ENCODE data around the gene CCNYL1. TPM values are rescaled to one million over a fixed set of nuclear protein-coding genes. Genes with fewer than 3 reads are reported as not detected.
"Not testable (repeated sequence)": the region's sequence is repeated elsewhere in the genome, so short reads cannot be mapped to it uniquely, and the experiment has no call there.

Gene CCNYL1
- total RNA-seq, 1 donor: 4.0 TPM

DNA sequence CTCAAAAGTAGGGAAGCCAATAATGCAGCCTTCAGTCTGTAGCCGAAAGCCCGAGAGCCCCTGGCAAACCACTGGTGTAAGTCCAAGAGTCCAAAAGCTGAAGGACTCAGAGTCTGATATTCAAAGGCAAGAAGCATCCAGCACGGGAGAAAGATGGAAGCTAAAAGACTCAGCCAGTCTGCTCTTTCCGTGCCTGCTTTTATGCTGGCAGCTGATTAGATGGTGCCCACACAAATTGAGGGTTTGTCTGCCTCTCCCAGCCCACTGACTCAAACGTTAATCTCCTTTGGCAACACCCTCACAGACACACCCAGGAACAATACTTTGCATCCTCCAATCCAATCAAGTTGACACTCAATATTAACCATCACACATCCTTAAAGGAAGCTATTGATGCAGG is 14.5 kb upstream of the CCNYL1 start:
- not testable (repeated sequence) for DNase-seq (ENCODE audit: low read depth in 2 of 3, low spot score in 2 of 3)

GRCh38 chr2:207697411-207697810 is 14.0 kb upstream of the CCNYL1 start:
- DNase-seq (ENCODE audit: low read depth in 2 of 3, low spot score in 2 of 3): no peak

DNA sequence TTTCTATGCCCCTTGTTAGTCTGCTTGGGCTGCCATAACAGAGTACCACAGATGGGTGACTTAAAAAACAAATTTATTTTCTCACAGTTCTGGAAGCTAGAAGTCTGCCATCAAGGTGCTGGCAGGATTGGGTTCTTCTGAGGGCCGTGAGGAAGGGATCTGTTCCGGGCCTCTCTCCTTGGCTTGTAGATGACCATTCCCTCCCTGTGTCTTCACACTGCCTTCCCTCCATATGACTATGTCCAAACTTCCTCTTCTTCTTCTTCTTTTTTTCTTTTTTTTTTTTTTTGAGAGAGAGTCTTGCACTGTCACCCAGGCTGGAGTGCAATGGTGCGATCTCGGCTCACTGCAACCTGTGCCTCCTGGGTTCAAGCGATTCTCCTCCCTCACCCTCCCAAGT is 13.1 kb upstream of the CCNYL1 start:
- DNase-seq (ENCODE audit: low read depth in 2 of 3, low spot score in 2 of 3): no peak

DNA sequence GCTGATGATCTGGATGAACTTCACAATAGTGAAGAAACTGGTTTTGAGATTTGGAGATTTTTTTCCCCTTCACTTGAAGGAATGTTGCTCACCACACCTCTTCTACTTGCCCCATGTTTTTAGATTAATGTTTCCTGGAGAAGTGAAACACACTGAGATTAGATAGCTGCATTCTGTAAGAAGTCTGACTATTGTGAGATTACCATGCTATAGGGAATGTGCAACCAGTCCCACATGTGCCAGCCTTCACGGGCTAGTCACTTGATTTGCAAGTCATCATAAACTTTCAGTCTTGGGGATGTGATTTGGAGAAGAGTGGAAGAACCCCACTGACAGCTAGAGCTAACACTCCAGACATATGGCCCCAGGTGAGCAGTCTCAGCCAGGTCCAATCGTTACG is 7.4 kb upstream of the CCNYL1 start:
- DNase-seq (ENCODE audit: low read depth in 2 of 3, low spot score in 2 of 3): no peak

- DNase-seq (ENCODE audit: low read depth in 2 of 3, low spot score in 2 of 3): no peak
These were observed 6.8 kb upstream of the CCNYL1 start for GRCh38 chr2:207704671-207705070.

DNA sequence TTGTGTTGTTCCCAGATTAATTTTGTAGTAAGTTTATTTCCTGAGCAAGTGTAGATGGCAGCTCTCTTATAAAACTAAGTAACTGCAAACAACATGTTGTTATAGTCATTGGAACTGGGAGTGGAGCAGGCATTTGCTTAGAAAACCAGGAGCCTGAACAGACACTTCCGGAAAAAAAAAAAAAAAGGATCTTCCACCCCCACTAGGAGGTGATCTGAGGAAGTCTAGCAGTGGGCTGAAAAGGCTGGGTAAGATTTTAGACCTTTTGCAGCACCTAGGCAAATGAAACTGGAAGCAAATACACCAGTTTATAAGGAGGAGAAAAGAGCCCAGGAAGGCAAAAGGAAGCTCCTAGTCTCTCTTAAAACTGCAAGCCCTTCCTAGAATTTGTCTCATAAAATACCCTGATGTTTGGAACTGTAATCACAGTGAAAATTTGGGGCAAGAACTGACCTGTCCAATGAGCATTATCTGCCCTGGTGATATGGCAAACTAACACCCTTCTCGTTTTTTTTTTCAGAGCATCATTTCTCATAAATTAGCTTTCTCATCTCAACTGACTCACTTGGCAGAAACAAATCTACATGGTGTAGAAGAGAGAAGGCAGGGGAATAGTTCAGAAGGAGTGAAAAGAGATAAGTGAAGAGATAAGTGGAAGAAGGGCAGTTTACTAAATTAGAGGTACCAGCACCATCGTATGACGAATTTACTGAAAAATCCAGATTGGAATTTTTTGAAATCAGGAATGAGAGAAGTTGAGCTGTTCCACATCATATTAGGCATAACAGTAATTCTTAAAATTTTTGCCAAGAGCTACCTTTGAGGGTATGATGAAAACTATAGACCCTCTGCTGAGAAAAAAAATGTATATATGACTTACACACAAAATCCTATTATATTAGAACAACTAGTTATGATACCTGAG is 4.2 kb upstream of the CCNYL1 start:
- DNase-seq (ENCODE audit: low read depth in 2 of 3, low spot score in 2 of 3): no peak

DNA sequence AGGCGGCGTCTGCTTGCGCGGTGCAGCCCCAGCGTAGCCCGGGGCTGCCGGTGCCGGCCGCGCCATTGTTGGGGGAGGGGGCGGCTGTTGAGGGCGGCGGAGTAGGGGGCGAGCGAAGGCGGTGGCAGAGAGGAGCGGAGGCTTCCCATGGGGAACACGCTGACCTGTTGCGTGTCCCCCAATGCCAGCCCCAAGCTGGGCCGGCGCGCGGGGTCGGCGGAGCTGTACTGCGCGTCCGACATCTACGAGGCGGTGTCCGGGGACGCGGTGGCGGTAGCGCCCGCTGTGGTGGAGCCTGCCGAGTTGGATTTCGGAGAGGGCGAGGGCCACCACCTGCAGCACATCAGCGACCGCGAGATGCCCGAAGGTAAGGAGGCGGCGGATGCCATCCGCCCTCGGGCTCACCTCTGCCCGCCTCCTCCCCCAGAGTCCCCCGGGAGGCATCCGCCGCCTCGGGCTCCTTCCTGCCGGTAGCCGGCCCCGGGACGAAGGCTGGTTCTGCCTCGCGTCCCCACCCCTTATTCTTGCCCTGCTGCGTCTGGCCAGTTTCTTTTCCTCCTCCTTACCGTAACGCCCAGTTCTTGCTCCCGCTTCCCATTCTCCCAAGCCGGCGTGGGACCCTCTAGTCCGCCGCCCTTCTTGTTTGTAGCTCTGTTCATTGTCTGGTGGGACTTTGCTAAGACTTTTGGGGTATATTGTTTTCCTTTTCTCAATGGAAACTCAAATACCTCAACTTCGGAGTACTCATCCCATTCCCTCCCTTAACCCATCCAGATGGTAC is 500 bp downstream of the CCNYL1 start:
- DNase-seq (ENCODE audit: low read depth in 2 of 3, low spot score in 2 of 3): peak in 1 of 3 donors; percentile 31

DNA sequence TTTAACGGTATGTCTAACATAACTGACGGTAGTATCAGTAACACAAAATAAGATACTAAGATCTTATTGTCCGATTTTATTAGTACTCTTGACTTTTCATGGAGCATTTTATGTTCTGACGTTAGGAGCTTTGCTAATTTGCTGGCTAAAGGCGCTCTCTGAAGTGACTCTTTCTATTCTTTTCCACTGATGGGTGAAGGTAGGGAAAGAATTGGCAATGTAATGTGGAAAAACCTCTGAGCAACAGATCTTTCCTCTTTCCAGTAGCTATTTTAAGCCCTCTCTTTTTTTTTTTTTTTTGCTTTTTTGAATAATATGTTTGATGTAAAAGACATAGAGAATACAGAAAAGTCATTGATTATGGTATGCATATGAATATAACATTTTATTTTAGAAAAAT is 4.6 kb downstream of the CCNYL1 start:
- no peak for DNase-seq (ENCODE audit: low read depth in 2 of 3, low spot score in 2 of 3)

GRCh38 chr2:207718521-207718920 is 7.1 kb downstream of the CCNYL1 start:
- DNase-seq (ENCODE audit: low read depth in 2 of 3, low spot score in 2 of 3): no peak

DNA sequence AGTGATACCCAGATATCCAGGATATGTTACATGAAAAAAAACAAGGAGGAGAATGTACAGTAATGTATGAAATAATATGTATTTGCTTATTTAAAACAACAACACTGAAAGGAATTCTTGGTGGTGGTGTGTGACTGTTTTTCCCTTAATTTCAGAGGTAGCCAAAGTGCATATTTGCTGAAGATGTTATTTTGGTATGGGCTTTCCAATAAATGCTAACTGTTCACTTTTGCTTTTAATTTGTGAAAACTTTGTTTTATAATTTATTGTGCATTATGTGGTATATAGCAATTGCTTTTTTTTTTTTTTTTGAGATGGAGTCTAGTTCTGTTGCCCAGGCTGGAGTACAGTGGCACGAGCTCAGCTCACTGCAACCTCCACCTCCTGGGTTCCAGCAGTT is 7.6 kb downstream of the CCNYL1 start:
- DNase-seq (ENCODE audit: low read depth in 2 of 3, low spot score in 2 of 3): no peak

- not testable (repeated sequence) for DNase-seq (ENCODE audit: low read depth in 2 of 3, low spot score in 2 of 3)
These were observed 8.2 kb downstream of the CCNYL1 start for GRCh38 chr2:207719655-207720054.

DNA sequence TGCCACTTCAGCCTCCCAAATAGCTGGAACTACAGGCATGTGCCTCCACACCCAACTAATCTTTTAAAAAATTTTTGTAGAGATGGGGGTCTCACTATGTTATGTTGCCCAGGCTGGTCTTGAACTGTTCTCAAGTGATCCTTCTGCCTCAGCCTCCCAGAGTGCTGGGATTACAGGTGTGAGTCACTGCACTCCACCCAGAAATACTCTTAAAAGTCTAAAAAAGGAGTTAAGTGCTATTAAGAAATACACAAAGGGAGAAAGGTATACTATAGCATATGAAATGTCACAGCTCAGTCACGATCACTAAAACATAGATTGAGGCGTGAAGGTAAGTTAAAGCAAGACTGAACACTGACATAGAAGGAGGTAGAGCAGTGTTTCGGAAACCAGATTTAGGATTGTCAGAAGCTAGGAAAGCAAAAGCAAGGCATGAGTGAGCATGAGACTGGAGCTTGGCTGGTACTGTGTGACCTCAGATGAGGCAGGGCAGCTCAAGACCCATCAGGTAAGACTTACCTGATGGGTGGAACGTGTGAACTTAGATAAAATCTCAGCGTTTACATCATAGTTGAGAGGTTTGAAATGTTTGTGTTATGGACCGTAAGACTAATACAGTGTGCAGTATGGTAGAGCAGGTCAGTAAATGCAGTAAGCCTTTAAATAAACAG is 9.2 kb downstream of the CCNYL1 start:
- no peak for DNase-seq (ENCODE audit: low read depth in 2 of 3, low spot score in 2 of 3)

- no peak for DNase-seq (ENCODE audit: low read depth in 2 of 3, low spot score in 2 of 3)
These were observed 11.5 kb downstream of the CCNYL1 start for GRCh38 chr2:207722773-207723424.

DNA sequence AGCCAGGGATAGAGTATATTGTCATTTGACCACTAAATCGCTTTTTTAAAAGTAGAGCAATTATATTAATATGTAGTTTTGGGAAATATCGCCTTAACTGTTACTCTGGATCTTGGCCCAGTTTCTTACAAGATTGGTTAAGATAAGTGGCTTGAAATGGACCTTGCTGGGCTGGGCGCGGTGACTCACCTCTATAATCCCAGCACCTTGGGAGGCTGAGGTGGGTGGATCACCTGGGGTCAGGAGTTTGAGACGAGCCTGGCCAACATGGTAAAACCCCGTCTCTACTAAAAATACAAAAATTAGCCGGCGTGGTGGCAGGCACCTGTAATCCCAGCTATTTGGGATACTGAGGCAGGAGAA is 12.0 kb downstream of the CCNYL1 start:
- not testable (repeated sequence) for DNase-seq (ENCODE audit: low read depth in 2 of 3, low spot score in 2 of 3)

DNA sequence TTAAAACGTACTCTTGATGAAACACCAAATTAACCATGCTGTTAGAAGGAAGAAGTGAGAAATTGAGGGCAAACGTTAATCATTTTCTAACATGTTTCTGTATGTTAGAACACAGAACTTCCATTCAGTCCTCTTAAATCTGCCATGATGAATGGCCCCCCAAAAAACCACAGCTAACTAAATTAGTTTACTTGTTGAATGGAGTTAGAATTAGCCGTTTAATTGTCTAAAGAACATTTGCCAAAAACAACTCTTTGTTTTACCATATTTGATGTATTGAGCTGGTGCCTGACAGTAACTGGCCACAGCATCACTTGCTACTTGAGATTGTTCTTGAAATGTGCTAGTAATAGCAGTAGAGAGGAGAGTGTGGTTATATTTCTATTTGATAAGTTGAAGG is 12.7 kb downstream of the CCNYL1 start:
- DNase-seq (ENCODE audit: low read depth in 2 of 3, low spot score in 2 of 3): no peak

GRCh38 chr2:207725873-207726578 is 14.6 kb downstream of the CCNYL1 start:
- DNase-seq (ENCODE audit: low read depth in 2 of 3, low spot score in 2 of 3): no peak

- DNase-seq (ENCODE audit: low read depth in 2 of 3, low spot score in 2 of 3): no peak
These were observed 15.8 kb downstream of the CCNYL1 start for GRCh38 chr2:207727261-207727660.

DNA sequence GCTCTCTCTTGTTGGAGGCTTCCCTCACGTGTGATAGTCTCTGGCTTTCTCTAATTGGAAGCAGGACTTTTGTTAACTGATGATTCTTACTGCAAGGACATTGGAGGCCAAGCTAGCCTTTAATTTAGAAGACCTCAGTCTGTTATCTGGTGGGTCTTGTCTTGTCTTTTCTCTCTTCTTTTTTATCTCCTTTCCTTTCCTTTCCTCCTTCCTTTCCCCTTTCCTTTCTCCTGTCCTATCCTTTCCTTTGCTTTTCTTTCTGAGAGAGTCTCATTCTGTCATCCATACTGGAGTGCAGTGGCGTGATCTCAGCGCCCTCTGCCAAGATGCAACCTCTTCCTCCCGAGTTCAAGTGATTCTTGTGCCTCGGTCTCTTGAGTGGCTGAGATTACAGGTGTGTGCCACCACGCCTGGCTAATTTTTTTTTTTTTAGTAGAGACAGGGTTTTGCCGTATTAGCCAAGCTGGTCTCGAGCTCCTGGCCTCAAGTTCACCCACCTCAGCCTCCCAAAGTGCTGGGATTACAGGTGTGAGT is 18.1 kb downstream of the CCNYL1 start:
- DNase-seq (ENCODE audit: low read depth in 2 of 3, low spot score in 2 of 3): no peak

- DNase-seq (ENCODE audit: low read depth in 2 of 3, low spot score in 2 of 3): no peak
These were observed 19.7 kb downstream of the CCNYL1 start for GRCh38 chr2:207731138-207731537.

All from hematopoietic multipotent progenitor cell (in vitro differentiated cells).